Kidney (tissue), 14 donors: ENCODE measurements around the gene TRAF1. TPM values are rescaled to one million over a fixed set of nuclear protein-coding genes. Genes with fewer than 3 reads are reported as not detected.

Experiments used
- DNase-seq, 5 donors: peaks; one replicate each; pipeline ENCODE4 v3.0.0-alpha.2; 2013 to 2020
- FAIRE-seq: peaks from 2 replicates; lab custom pipeline; 2012; peaks lifted over from hg19 to GRCh38; lab: Jason Lieb, UNC
- H3K27ac ChIP-seq, 2 donors: one replicate each; pipeline ENCODE4 v1.7.0; 2013; ENCODE audit warnings: low read depth in 2 of 2, low read length in 2 of 2, inconsistent platforms in 1 of 2
- H3K27me3 ChIP-seq: one replicate; pipeline ENCODE4 v1.7.1; 2013; ENCODE audit warnings: low read length, inconsistent platforms; ENCODE audit not compliant: control insufficient read depth, insufficient read depth
- H3K36me3 ChIP-seq, 3 donors: one replicate each; pipeline versions ENCODE4 v1.7.0 to v1.7.1; 2013; ENCODE audit warnings: low read length in 3 of 3, control low read depth in 1 of 3, inconsistent platforms in 1 of 3; ENCODE audit not compliant: insufficient read depth in 3 of 3, control insufficient read depth in 2 of 3
- H3K4me1 ChIP-seq, 3 donors: one replicate each; pipeline versions ENCODE4 v1.7.0 to v1.7.1; 2013; ENCODE audit warnings: low read length in 3 of 3, inconsistent platforms in 1 of 3, low read depth in 1 of 3; ENCODE audit not compliant: control insufficient read depth in 2 of 3, insufficient read depth in 2 of 3
- H3K4me3 ChIP-seq, 3 donors: one replicate each; pipeline versions ENCODE4 v1.7.0 to v1.8.1; 2013; ENCODE audit warnings: low read length in 3 of 3, control low read depth in 1 of 3, inconsistent platforms in 1 of 3
- H3K9ac ChIP-seq, 3 donors: one replicate each; pipeline versions ENCODE4 v1.7.0 to v1.7.1; 2013; ENCODE audit warnings: low read length in 3 of 3, control low read depth in 1 of 3, inconsistent platforms in 1 of 3
- H3K9me3 ChIP-seq, 3 donors: one replicate each; pipeline versions ENCODE4 v1.7.0 to v1.7.1; 2013; ENCODE audit warnings: low read length in 3 of 3, control low read depth in 1 of 3, inconsistent platforms in 1 of 3; ENCODE audit not compliant: control insufficient read depth in 2 of 3, insufficient read depth in 1 of 3
- CTCF ChIP-seq: IDR thresholded peaks from 3 replicates; pipeline ENCODE4 v1.5.1; 2012; ENCODE audit warnings: mild to moderate bottlenecking, moderate library complexity, borderline replicate concordance; ENCODE audit not compliant: insufficient read depth; ENCODE audit errors: extremely low read depth
- intact Hi-C: fragments of 100-400 bp; cut with DNase I; formaldehyde crosslinking; loops from one replicate; pipeline ENCODE4 v1.11.1; 2022
- polyA plus RNA-seq: library from polyadenylated mRNA; stranded (reverse); fragments of 350-450 nt; fragmentation: Illumina TruSeq; extraction: RNeasy Lipid Tissue Mini Kit (QIAGEN cat#74804); gene quantifications from one replicate; pipeline ENCODE4 v1.2.3, GENCODE V29; 2014; ENCODE audit warnings: low read depth, low replicate concordance; ENCODE audit not compliant: insufficient read depth
- total RNA-seq: library from RNA; stranded (reverse); fragmentation: NEBNext Ultra II Directional; extraction: Animal tissue kit (Norgen Biotek cat#: 25700); gene quantifications from one replicate; pipeline ENCODE4 v1.2.1, GENCODE V29; 2021
- donor health status: control.
- donor health status: control.
- donor health status: control.
- donor health status: control.
- donor health status: control.
- donor health status: DM: yes; HTN: yes; CAD: no.
- donor health status: Normal renal cell carcinoma (clear cell type).

TRAF1 gene
- total and polyA plus RNA-seq, 2 donors from 2014 or later, result 3.1 to 10.9 TPM

GRCh38 chr9:120882935-120883607 lies 43.5 kb downstream of the TRAF1 start:
- no peak for FAIRE-seq
- H3K27me3 ChIP-seq, result no peaks in the 10 kb centered on the region
- no peaks in the 10 kb centered on the region for H3K4me1 ChIP-seq
- no peak for TF ChIP-seq CTCF
- intact Hi-C loops, result no loop called here
- no peaks in the 10 kb centered on the region for H3K36me3 ChIP-seq
- H3K27ac ChIP-seq, result no peak overlapping the region
- no peaks in the 10 kb centered on the region for H3K9me3 ChIP-seq
- no peak for DNase-seq
- no peak overlapping the region for H3K9ac ChIP-seq
- H3K4me3 ChIP-seq, result no peak overlapping the region

DNA sequence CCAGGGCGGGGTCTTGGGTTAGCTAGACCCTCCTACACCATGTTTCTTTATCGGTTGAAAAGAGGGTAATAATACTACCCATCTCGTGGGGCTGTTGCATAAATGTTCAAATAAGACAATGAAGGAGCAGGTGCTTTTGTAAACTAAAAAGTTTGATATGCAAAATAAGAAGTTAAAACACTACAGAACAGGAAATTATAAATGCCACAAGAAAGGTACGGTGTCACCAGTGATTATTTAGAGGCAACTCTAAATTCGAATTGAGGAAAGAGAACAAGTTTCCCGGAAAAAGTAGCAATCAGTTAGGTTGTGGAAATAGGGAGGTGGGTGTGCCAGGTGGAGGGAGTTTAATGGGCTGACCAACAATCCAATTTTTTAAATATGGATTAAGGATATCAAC lies 47.1 kb downstream of the TRAF1 start:
- no peak for FAIRE-seq
- intact Hi-C loops, result no loop called here

DNA sequence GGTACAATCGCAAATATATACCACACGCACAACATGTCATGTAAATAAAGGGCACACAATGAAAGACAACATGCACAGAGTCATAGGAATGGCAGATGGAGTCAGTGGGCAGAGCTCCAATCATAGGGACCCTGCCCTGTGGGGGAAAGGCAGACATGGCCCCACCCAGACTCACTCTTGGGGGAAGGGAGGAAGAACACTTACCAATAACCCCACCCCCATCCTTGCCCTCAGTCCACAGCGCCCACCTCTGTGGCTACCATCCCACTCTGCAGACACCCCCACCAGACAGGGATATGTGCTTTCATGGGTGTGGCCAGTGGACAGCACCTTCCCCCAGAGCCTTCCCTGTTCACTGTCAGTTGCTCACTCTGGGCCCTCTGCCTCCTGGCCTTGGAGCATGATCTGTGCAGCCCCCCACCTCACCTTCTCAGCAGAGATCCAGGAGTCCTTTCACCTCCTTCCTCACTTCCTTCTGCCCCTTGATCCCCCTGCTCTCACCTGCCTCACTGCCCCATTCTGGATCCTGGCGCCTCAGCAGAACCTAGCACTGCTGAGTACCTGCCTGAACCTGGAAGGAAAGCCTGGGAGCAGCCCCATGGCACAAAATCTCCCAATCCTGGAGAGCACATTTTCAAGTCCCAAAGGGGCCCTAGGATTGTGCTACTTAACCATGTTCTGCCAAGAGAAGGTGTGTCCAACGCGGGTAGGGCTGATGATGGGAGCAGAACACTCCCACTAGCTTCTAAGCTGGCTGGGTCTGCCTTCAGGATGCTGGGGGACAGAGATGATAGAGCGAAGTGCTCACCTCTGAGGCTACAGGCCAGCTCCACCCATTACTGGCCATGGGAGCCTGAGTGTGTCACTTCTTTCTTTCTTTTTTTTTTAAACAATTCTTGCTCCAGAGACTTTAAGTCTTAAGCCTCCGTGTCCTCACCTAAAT lies 48.1 kb downstream of the TRAF1 start:
- Histone ChIP-seq H3K27ac (no peak overlapping the region), H3K27me3 (no peaks in the 10 kb centered on the region), H3K9ac (no peak overlapping the region), H3K9me3 (no peaks in the 10 kb centered on the region), H3K4me3 (no peak overlapping the region), H3K36me3 (no peaks in the 10 kb centered on the region), H3K4me1 (peaks cover 0 to 4% (median 0%) of the 10 kb centered on the region in 3 donors)
- TF ChIP-seq CTCF, result no peak
- intact Hi-C loops, result no loop called here
- FAIRE-seq (no peak), DNase-seq (peak in 2 of 5 donors; percentile 50 to 73)

More for the DNA sequence above, 47.1 kb downstream of the TRAF1 start:
- Histone ChIP-seq H3K27me3 (no peaks in the 10 kb centered on the region), H3K4me1 (peaks cover 0 to 4% (median 0%) of the 10 kb centered on the region in 3 donors), H3K36me3 (no peaks in the 10 kb centered on the region), H3K9me3 (no peaks in the 10 kb centered on the region), H3K9ac (no peak overlapping the region), H3K27ac (no peak overlapping the region), H3K4me3 (no peak overlapping the region)
- TF ChIP-seq CTCF, result no peak
- DNase-seq, result no peak
